ENCODE data around the gene CKAP2L. TPM values are rescaled to one million over a fixed set of nuclear protein-coding genes. Genes with fewer than 3 reads are reported as not detected.
A peak's percentile ranks its signal among the peaks of the same experiment; 100 is the strongest.

Gene CKAP2L
- total and polyA plus RNA-seq, 9 of the 15 experiments (the other 6 are each of a cell fraction or from before 2014, with no cell fraction given) = 10.4 to 21.9 (median 14.2) TPM

DNA sequence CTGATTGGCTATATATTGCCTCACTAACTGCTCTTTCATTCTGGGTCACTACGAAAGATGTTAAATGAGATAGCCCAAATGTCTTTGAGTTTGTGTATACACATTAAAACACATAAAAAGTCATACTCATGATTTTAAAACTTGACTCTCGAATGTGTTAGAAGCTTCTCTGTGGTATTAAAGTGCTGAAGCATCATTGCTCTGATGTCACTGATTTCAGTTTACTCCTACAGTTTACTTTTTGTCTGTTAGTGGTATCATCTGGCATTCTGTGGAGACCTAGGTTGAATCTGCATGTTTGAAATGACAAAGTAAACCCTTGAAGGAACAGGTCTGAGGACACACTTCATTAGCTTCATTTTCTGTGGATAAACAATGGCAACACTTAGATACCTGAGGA, 32.9 kb downstream of the CKAP2L start:
- Histone ChIP-seq H3K27ac (ENCODE audit: extremely low read depth, low read depth, low read length) (no peak overlapping the region), H3K27me3 (ENCODE audit: control insufficient read depth in 2 of 2, insufficient read depth in 2 of 2, low read length in 2 of 2) (no peaks in the 10 kb centered on the region), H3K9me3 (replicated peaks; ENCODE audit: control insufficient read depth, insufficient read depth, low read depth, low read length) (no peaks in the 10 kb centered on the region), H2AFZ (ENCODE audit: low read depth, low read length) (no peak overlapping the region), H3K9me1 (ENCODE audit: control insufficient read depth, insufficient read depth, low read length) (no peaks in the 10 kb centered on the region), H3K4me2 (ENCODE audit: insufficient read depth, low read length) (no peak overlapping the region), H3K4me1 (replicated peaks in 1 of 2; ENCODE audit: control insufficient read depth in 2 of 2, insufficient read depth in 2 of 2, low read length in 2 of 2) (peaks cover 20 to 28% of the 10 kb centered on the region in 2 experiments), H3K79me2 (ENCODE audit: control insufficient read depth, insufficient read depth, low read length) (no peaks in the 10 kb centered on the region), H4K20me1 (replicated peaks; ENCODE audit: control insufficient read depth, insufficient read depth, low read length) (no peaks in the 10 kb centered on the region), H3K4me3 (no peak overlapping the region), H3K9ac (ENCODE audit: insufficient read depth in 1 of 2, low read depth in 2 of 2, low read length in 2 of 2) (no peak overlapping the region), H3K36me3 (ENCODE audit: control insufficient read depth, insufficient read depth, low read length) (no peaks in the 10 kb centered on the region)
- intact Hi-C loops (cut with micrococcal nuclease) (no loop called here), in situ Hi-C loops (cut with MboI) (no loop called here)
- no peak for DNase-seq (ENCODE audit: extremely low read depth in 1 of 4, low spot score in 3 of 4)
- no peak for ATAC-seq
- ChIA-PET CTCF (ENCODE audit: low intra/inter-chr PET ratio) (no interaction called here), POLR2A (interaction anchor here (0.8 kb wide), 1 partner anchor 12 kb away, joined by 3 read pairs; no protein-coding TSS in a partner anchor)
- no TSS peak for BruUV-seq (replicated peaks)
- TF ChIP-seq ZNF316 (IDR thresholded peaks at IDR 0.05) = peak; percentile 55
- 0 out of 2 replicates have a peak, but pooled peaks have one; percentile 34 for TF ChIP-seq MBD1 (CRISPR knock-in tag; IDR thresholded peaks at IDR 0.05)
- TF ChIP-seq TRIM28 (IDR thresholded peaks at IDR 0.05) = no peak
- WGBS (ENCODE audit: insufficient coverage, low coverage, missing lambda C conversion rate) = 39% methylated on average over 2 of the region's 2 CpGs
- peak; percentile 19 for FAIRE-seq

GRCh38 chr2:112730791-112731190, 33.6 kb downstream of the CKAP2L start:
- H3K9me1 ChIP-seq (ENCODE audit: control insufficient read depth, insufficient read depth, low read length) = no peaks in the 10 kb centered on the region
- ATAC-seq = no peak
- no peaks in the 10 kb centered on the region for H4K20me1 ChIP-seq (replicated peaks; ENCODE audit: control insufficient read depth, insufficient read depth, low read length)
- CTCF ChIA-PET (ENCODE audit: low intra/inter-chr PET ratio) = no interaction called here
- 68% methylated on average over 5 of the region's 5 CpGs for WGBS (ENCODE audit: insufficient coverage, low coverage, missing lambda C conversion rate)
- no peaks in the 10 kb centered on the region for H3K79me2 ChIP-seq (ENCODE audit: control insufficient read depth, insufficient read depth, low read length)
- H3K27ac ChIP-seq (ENCODE audit: extremely low read depth, low read depth, low read length) = no peak overlapping the region
- H3K9me3 ChIP-seq (replicated peaks; ENCODE audit: control insufficient read depth, insufficient read depth, low read depth, low read length) = no peaks in the 10 kb centered on the region
- H3K27me3 ChIP-seq (ENCODE audit: control insufficient read depth in 2 of 2, insufficient read depth in 2 of 2, low read length in 2 of 2) = no peaks in the 10 kb centered on the region
- H3K36me3 ChIP-seq (ENCODE audit: control insufficient read depth, insufficient read depth, low read length) = no peaks in the 10 kb centered on the region
- no peak overlapping the region for H3K4me3 ChIP-seq
- in situ Hi-C loops (cut with MboI) (no loop called here), intact Hi-C loops (cut with micrococcal nuclease) (no loop called here)
- POLR2A ChIA-PET = no interaction called here
- no peak for DNase-seq (ENCODE audit: extremely low read depth in 1 of 4, low spot score in 3 of 4)
- H3K4me1 ChIP-seq (replicated peaks in 1 of 2; ENCODE audit: control insufficient read depth in 2 of 2, insufficient read depth in 2 of 2, low read length in 2 of 2) = peaks cover 27 to 35% of the 10 kb centered on the region in 2 experiments
- no TSS peak for BruUV-seq (replicated peaks)
- no peak for TF ChIP-seq L3MBTL2 (IDR thresholded peaks at IDR 0.05)
- no peak for TF ChIP-seq LEF1 (IDR thresholded peaks at IDR 0.05)
- no peak for TF ChIP-seq ZSCAN32 (CRISPR knock-in tag; IDR thresholded peaks at IDR 0.05)
- no peak for TF ChIP-seq RNF2 (IDR thresholded peaks at IDR 0.05)
- TF ChIP-seq, protein P1, sequence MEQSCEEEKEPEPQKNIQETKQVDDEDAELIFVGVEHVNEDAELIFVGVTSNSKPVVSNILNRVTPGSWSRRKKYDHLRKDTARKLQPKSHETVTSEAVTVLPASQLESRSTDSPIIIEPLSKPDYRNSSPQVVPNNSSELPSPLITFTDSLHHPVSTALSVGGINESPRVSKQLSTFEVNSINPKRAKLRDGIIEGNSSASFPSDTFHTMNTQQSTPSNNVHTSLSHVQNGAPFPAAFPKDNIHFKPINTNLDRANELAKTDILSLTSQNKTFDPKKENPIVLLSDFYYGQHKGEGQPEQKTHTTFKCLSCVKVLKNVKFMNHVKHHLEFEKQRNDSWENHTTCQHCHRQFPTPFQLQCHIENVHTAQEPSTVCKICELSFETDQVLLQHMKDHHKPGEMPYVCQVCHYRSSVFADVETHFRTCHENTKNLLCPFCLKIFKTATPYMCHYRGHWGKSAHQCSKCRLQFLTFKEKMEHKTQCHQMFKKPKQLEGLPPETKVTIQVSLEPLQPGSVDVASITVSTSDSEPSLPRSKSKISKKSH (CRISPR knock-in tag; IDR thresholded peaks at IDR 0.05) = no peak
- no peak overlapping the region for H2AFZ ChIP-seq (ENCODE audit: low read depth, low read length)
- H3K4me2 ChIP-seq (ENCODE audit: insufficient read depth, low read length) = no peak overlapping the region
- no peak overlapping the region for H3K9ac ChIP-seq (ENCODE audit: insufficient read depth in 1 of 2, low read depth in 2 of 2, low read length in 2 of 2)
- FAIRE-seq = no peak
